ENCODE measurements around the gene AGAP5.
"Not testable (repeated sequence)": the region's sequence is repeated elsewhere in the genome, so short reads cannot be mapped to it uniquely, and the experiment has no call there.

Gene AGAP5

DNA sequence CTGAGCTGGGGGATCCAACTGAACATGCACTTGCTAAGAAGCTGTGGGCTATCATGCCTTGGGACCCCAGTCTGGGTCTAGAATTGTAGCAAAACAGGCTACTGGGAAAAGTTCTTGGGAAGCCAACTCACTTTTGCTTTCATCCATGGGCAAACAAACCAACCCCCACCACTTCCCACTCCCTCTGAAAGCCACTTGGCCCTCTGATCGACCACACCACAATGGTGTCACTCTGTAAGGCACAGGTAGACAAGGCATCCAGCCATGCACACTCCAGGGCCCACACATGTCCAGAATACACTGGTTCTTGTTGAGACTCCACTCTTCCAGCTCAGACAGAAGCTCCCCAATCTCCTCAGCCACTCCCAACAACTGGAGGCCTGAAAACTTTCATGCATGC lies 10.2 kb upstream of the AGAP5 start:
- H3K27me3 ChIP-seq (replicated peaks); H3K36me3 ChIP-seq (replicated peaks); DNase-seq; H3K4me3 ChIP-seq (ENCODE audit: low read depth, low read length); in situ Hi-C loops (cut with HindIII; ENCODE audit: low pct_ligation_motif_present, low sequenced_read_pairs); H3K27ac ChIP-seq: not testable (repeated sequence)

DNA sequence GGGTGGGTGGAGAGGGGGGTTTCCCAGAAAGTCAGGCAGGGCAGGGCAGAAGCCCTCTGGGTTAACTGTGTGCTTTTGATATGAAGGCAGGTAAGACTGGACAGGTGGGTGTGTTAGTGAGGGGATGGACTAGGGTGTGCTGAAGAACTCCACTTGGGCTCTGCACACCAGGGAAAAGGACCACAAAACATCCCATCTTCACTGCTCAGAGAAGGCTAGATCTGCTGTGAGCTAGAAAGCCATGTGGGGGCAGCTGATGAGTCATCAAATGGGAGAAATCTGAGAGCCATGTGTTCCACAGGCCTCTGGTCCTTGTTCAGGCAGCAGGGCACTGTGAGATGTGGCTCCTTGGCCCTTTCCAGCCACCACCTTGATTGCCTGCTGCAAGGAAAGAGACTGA lies 9.7 kb upstream of the AGAP5 start:
- H3K27ac ChIP-seq; DNase-seq; H3K36me3 ChIP-seq (replicated peaks); in situ Hi-C loops (cut with HindIII; ENCODE audit: low pct_ligation_motif_present, low sequenced_read_pairs); H3K4me3 ChIP-seq (ENCODE audit: low read depth, low read length); H3K27me3 ChIP-seq (replicated peaks): not testable (repeated sequence)

DNA sequence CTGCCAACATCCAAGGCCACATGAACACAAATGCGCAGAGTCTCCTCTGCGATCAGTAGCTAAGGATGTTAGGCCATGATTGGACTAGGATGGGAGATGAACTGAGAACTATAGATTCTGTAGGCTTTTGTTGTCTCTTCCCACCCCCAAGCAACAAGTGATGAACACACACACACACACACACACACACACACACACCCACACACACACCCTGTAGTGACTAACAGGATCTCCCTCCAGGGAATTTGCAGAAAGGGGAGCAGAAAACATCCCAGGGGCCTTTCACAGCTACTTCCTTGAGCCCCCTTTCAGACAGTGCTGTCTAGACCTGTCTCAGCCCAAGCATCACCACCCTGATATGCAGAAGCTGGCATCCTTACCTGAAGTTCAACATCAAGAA lies 8.6 kb upstream of the AGAP5 start:
- H3K36me3 ChIP-seq (replicated peaks); H3K27me3 ChIP-seq (replicated peaks); H3K4me3 ChIP-seq (ENCODE audit: low read depth, low read length); in situ Hi-C loops (cut with HindIII; ENCODE audit: low pct_ligation_motif_present, low sequenced_read_pairs); H3K27ac ChIP-seq: not testable (repeated sequence)
- peak; percentile 33 for DNase-seq

DNA sequence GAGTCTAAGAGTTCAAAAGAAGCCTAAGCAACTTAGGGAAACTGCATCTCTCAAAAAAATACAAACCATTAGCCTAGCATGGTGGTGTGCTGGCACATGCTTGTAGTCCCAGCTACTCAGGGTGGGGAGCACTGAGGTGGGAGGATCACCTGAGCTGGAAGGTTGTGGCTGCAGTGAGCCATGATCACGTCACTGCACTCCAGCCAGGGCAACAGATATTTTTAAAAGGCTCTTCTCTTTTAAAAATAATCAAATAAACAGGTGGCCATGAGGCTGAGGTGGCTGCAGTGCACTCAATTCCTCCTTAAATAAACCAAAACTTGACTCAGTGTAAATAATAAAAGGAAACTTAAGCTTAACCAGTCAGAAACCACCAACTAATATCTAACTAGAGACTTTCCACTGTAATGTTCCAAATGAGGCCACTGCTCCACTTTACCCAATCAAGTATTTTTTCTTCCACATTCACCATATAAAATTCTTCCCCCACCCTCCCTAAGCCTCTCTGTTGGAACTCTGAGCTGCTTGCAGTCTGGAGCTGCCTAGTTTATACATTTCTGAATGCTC lies 7.7 kb upstream of the AGAP5 start:
- in situ Hi-C loops (cut with HindIII; ENCODE audit: low pct_ligation_motif_present, low sequenced_read_pairs); H3K27me3 ChIP-seq (replicated peaks); H3K36me3 ChIP-seq (replicated peaks); DNase-seq; H3K4me3 ChIP-seq (ENCODE audit: low read depth, low read length); H3K27ac ChIP-seq: not testable (repeated sequence)

DNA sequence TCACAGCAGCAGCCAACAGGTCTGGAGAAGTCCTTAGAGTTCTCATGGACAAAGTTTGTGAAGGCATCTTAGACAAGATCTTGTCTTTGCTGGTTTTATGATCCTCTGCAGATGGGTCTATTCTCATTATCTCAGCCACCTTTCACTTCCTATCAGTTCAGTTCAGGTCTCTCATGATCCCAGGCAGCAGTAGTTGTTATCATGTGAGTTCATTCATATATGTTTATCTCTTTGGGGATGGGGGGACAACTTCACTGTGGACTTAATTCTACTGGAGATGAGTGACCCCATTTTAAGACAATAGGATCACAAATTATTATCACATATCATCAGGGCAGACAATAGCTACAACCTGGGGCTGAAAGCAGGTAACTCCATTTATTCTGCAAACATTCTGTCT lies 6.0 kb upstream of the AGAP5 start:
- H3K27me3 ChIP-seq (replicated peaks); in situ Hi-C loops (cut with HindIII; ENCODE audit: low pct_ligation_motif_present, low sequenced_read_pairs); H3K4me3 ChIP-seq (ENCODE audit: low read depth, low read length); DNase-seq; H3K36me3 ChIP-seq (replicated peaks); H3K27ac ChIP-seq: not testable (repeated sequence)

DNA sequence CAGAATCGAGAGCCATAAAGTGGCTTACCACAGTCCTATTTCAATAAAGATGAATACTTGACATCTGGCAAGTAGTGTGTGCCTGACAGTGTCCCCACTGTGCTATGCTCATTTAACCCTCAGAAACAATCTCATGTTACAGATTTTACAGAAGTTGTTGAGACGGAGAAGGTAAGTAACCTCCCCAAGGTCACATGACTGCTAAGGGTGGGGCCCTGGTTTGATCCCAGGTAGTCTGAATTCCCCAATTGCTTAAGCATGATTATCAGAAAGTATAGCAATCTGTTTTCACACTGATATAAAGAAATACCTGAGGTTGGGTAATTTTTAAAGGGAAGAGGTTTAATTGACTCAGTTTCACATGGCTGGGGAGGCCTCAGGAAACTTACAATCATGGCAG lies 910 bp upstream of the AGAP5 start:
- DNase-seq; in situ Hi-C loops (cut with HindIII; ENCODE audit: low pct_ligation_motif_present, low sequenced_read_pairs); H3K36me3 ChIP-seq (replicated peaks); H3K27ac ChIP-seq; H3K4me3 ChIP-seq (ENCODE audit: low read depth, low read length); H3K27me3 ChIP-seq (replicated peaks): not testable (repeated sequence)

DNA sequence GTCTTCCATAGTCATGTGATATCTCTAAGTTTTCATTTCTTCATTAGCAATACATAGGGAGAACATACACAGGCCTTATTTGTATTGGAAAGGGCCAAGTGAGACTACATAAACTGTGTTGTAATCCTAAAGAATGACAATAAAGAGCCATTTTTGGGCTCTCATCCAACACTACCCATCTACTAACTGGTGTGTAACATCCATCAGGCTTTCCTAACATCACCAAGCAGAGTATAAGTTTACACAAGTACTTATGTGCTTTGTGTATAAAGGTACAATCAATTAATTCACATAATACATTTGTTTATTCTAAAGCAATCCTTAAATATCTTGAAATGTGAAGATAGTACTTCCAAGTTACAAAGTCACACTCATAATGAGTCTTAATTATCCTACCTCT lies 2.6 kb downstream of the AGAP5 start:
- in situ Hi-C loops (cut with HindIII; ENCODE audit: low pct_ligation_motif_present, low sequenced_read_pairs); H3K27me3 ChIP-seq (replicated peaks): not testable (repeated sequence)

DNA sequence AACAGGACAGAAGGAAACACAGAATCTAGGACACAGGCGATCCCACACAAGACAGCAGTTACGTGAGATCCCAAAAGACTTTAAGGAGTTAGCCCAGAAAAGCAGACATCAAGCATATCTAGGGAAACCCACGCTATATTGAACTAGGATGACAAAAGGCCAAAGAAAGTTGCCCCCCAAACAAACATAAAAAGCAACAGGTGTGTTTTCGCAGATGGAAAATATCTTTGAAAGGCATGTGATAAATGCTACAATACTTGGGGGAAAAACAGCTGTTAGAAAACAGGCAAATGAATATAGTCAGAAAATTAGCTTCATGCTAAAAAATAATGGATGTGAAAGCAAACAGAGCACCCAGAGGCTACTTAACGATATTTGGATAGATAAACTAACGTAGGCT lies 7.2 kb downstream of the AGAP5 start:
- H3K36me3 ChIP-seq (replicated peaks); H3K4me3 ChIP-seq (ENCODE audit: low read depth, low read length); H3K27ac ChIP-seq; in situ Hi-C loops (cut with HindIII; ENCODE audit: low pct_ligation_motif_present, low sequenced_read_pairs); H3K27me3 ChIP-seq (replicated peaks); DNase-seq: not testable (repeated sequence)

More for the DNA sequence above, 2.6 kb downstream of the AGAP5 start:
- H3K36me3 ChIP-seq (replicated peaks); H3K4me3 ChIP-seq (ENCODE audit: low read depth, low read length); DNase-seq; H3K27ac ChIP-seq: not testable (repeated sequence)

DNA sequence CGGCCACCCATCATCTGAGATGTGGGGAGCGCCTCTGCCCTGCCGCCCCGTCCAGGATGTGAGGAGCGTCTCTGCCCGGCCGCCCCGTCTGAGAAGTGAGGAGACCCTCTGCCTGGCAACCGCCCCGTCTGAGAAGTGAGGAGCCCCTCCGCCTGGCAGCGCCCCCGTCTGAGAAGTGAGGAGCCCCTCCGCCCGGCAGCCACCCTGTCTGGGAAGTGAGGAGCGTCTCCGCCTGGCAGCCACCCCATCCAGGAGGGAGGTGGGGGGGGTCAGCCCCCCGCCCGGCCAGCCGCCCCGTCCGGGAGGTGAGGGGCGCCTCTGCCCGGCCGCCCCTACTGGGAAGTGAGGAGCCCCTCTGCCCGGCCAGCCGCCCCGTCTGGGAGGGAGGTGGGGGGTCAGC lies 8.3 kb downstream of the AGAP5 start:
- DNase-seq; H3K27ac ChIP-seq; H3K4me3 ChIP-seq (ENCODE audit: low read depth, low read length); in situ Hi-C loops (cut with HindIII; ENCODE audit: low pct_ligation_motif_present, low sequenced_read_pairs); H3K27me3 ChIP-seq (replicated peaks); H3K36me3 ChIP-seq (replicated peaks): not testable (repeated sequence)

DNA sequence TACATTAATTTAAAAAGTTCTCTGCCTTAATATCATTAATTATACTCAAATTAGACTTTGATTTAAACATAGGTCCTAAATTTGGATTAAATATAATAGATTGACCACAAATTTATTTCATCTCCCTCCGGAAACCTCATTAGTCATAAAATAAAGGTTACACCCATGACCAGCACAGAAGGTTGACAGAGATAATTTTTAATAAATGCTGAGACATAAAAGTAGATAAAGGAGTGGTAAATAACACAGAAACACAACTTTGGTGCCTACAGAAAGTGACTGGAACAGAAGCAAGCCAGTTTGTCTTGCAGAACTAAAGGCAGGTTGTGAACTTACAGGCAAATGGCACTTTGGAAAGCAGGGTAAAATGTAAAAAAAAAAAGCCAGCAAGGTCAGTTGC lies 10.3 kb downstream of the AGAP5 start:
- H3K4me3 ChIP-seq (ENCODE audit: low read depth, low read length); H3K27ac ChIP-seq; in situ Hi-C loops (cut with HindIII; ENCODE audit: low pct_ligation_motif_present, low sequenced_read_pairs); H3K36me3 ChIP-seq (replicated peaks); DNase-seq; H3K27me3 ChIP-seq (replicated peaks): not testable (repeated sequence)

DNA sequence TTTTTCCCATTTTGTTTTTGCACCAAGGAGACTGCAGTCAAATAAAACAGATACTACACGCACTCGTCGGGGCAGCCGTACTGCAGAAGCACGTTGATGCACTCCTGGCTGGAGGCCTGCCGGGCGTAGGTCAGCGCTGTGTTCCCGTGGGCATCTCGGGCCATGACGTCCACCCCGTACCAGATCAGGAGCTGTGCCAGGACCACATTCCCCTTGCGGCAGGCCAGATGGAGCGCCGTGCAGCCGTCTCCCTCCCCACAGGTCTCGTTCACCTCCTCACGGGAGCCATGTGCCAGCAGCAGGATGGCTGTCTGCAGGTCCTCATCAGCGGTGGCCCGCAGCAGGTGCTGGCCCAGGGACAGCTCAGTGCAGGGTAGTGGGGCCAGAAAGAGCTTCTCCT lies 23.4 kb downstream of the AGAP5 start:
- H3K27ac ChIP-seq; H3K4me3 ChIP-seq (ENCODE audit: low read depth, low read length); in situ Hi-C loops (cut with HindIII; ENCODE audit: low pct_ligation_motif_present, low sequenced_read_pairs); H3K27me3 ChIP-seq (replicated peaks); H3K36me3 ChIP-seq (replicated peaks); DNase-seq: not testable (repeated sequence)

DNA sequence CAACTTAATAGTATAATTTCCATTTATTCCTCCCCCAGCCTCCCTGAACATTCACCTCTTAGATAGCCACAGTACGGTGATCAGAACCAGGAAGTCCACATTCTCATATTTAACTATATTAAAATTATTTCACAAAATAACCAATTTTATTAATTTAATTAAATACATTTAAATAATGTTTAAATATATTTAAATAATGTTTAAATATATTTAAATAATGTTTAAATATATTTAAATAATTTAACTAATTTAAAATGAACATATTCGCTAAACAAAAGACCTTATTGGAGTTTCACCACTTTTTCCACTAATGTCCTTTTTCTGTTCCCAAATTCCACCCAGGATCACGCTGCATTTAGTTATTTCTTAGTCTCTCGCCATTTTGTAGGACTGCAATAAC lies 29.5 kb downstream of the AGAP5 start:
- H3K4me3 ChIP-seq (ENCODE audit: low read depth, low read length); in situ Hi-C loops (cut with HindIII; ENCODE audit: low pct_ligation_motif_present, low sequenced_read_pairs); H3K36me3 ChIP-seq (replicated peaks); DNase-seq; H3K27ac ChIP-seq; H3K27me3 ChIP-seq (replicated peaks): not testable (repeated sequence)

DNA sequence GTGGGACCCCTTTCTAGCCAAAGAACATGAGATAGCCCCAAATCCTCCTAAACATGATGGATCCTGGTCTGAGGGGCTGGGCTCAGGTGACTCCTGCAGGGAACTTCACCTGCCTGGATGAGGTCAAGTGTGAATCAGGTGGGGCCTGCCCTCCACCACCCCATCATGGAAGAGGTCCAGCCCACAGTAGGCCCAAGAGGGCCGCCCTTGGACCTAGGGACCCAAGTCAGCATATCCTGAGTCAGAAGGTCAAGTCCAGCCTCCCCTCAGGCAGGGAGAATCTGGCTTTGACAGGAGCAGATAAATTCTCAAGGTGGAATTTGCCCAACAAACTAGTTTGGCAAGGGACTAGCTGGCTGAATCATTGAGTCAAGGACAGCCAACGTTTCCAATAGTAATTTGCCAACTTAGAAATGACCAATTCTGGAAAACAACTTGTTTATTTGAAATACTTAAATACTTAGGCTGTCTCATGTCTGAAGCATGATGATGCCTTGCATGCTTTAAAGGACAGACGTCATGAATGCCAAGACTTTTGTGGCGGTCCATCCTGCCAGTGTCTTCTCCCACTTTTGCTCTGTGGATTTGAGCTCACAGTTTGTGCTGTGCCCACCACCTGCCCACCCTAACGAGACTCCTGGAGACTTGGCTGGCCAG lies 31.6 kb downstream of the AGAP5 start:
- H3K27me3 ChIP-seq (replicated peaks); H3K4me3 ChIP-seq (ENCODE audit: low read depth, low read length); H3K27ac ChIP-seq; H3K36me3 ChIP-seq (replicated peaks); in situ Hi-C loops (cut with HindIII; ENCODE audit: low pct_ligation_motif_present, low sequenced_read_pairs); DNase-seq: not testable (repeated sequence)

DNA sequence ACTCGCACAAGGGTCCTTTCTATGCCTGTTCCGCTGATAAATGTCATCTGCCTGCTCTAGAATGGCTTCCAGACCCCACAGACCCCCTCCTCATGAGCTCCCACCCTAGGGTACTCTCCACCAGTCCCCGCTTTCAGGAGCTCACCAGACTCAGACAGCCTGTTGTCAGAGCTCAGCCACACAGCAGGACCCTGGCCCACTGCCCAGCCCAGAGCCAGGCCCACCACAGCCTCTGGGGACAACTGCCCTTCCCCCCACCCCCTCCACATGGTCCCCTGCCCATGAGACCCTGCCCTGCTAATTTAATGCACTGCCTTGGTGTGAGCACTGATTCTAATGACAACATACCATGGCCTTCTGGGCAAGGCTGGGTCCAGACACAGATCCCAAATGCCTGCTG lies 32.3 kb downstream of the AGAP5 start:
- not testable (repeated sequence) for H3K27me3 ChIP-seq (replicated peaks)

More for the DNA sequence above, 32.3 kb downstream of the AGAP5 start:
- in situ Hi-C loops (cut with HindIII; ENCODE audit: low pct_ligation_motif_present, low sequenced_read_pairs); H3K27ac ChIP-seq; H3K36me3 ChIP-seq (replicated peaks); DNase-seq; H3K4me3 ChIP-seq (ENCODE audit: low read depth, low read length): not testable (repeated sequence)

All from brain microvascular endothelial cell (primary cell).